IMR-90 (cell line): Measurements from ENCODE around the gene LZTFL1. TPM values are rescaled to one million over a fixed set of nuclear protein-coding genes. Genes with fewer than 3 reads are reported as not detected.

Source experiments
- ATAC-seq: fragments of 200-7000 bp; cut with Tn5 transposase; 2 replicates; pipeline ENCODE4 v1.9.1; 2020; ENCODE audit warnings: low read depth, mild to moderate bottlenecking, moderate library complexity
- BruUV-seq: library from RNA; stranded (reverse); fragments of 400-500 nt; replicated peaks from 2 replicates; lab custom pipeline; 2021; lab: Mats Ljungman, UMichigan
- CTCF ChIA-PET: fragments of 300-600 bp; formaldehyde crosslinking; extraction: SDS; loops from one replicate; lab custom pipeline; 2021; ENCODE audit warnings: antibody characterized with exemption; lab: Yijun Ruan, JAX
- POLR2A ChIA-PET: fragments of 300-600 bp; sonication (Branson Sonifier 250); formaldehyde crosslinking; loops from one replicate; lab custom pipeline; 2022; ENCODE audit warnings: antibody characterized with exemption; ENCODE audit not compliant: unreplicated experiment; lab: Charles Lee
- DNase-seq: peaks from one replicate; pipeline ENCODE4 v3.0.0; 2013
- H2AFZ ChIP-seq: replicated peaks from 2 replicates; pipeline ENCODE3; 2013; ENCODE audit warnings: low read length, mild to moderate bottlenecking; ENCODE audit not compliant: poor library complexity
- H2AK5ac ChIP-seq: 2 replicates; pipeline ENCODE4 v1.6.1; 2013; ENCODE audit warnings: low read depth, low read length, inconsistent platforms
- H2AK9ac ChIP-seq: replicated peaks from 2 replicates; pipeline ENCODE3; 2013; ENCODE audit warnings: mild to moderate bottlenecking, low read depth, low read length, moderate library complexity; ENCODE audit not compliant: poor library complexity
- H2BK120ac ChIP-seq: 2 replicates; pipeline ENCODE4 v1.6.1; 2013; ENCODE audit warnings: low read depth, low read length, inconsistent platforms
- H2BK15ac ChIP-seq: 3 replicates; pipeline ENCODE4 v1.6.1; 2013; ENCODE audit warnings: low read depth, low read length, inconsistent platforms
- H2BK20ac ChIP-seq: 2 replicates; pipeline ENCODE4 v1.6.1; 2013; ENCODE audit warnings: low read depth, mild to moderate bottlenecking, inconsistent platforms, low read length, moderate library complexity
- H2BK5ac ChIP-seq: 2 replicates; pipeline ENCODE4 v1.6.1; 2013; ENCODE audit warnings: mild to moderate bottlenecking, low read depth, low read length, inconsistent platforms; ENCODE audit not compliant: poor library complexity, severe bottlenecking
- H3K14ac ChIP-seq: replicated peaks from 2 replicates; pipeline ENCODE4 v1.6.1; 2013; ENCODE audit warnings: low read depth, low read length, inconsistent platforms
- H3K18ac ChIP-seq: 2 replicates; pipeline ENCODE4 v1.6.1; 2013; ENCODE audit warnings: low read depth, low read length, control low read depth
- H3K23ac ChIP-seq: 2 replicates; pipeline ENCODE4 v1.6.1; 2013; ENCODE audit warnings: low read depth, low read length, inconsistent platforms
- H3K27ac ChIP-seq: 2 replicates; pipeline ENCODE4 v1.5.1; 2013; ENCODE audit warnings: mild to moderate bottlenecking, control low read depth, low read length; ENCODE audit not compliant: insufficient read depth
- H3K27me3 ChIP-seq: 2 replicates; pipeline ENCODE4 v1.6.1; 2013; ENCODE audit warnings: low read length; ENCODE audit not compliant: control insufficient read depth, insufficient read depth
- H3K36me3 ChIP-seq: 2 replicates; pipeline ENCODE4 v1.6.1; 2013; ENCODE audit warnings: low read length, mixed read lengths; ENCODE audit not compliant: control insufficient read depth, insufficient read depth
- H3K4ac ChIP-seq: 2 replicates; pipeline ENCODE4 v1.6.1; 2013; ENCODE audit warnings: low read depth, low read length, inconsistent platforms
- H3K4me1 ChIP-seq: 2 replicates; pipeline ENCODE4 v1.6.1; 2013; ENCODE audit warnings: low read length, mixed read lengths; ENCODE audit not compliant: control insufficient read depth, insufficient read depth
- H3K4me2 ChIP-seq: 2 replicates; pipeline ENCODE4 v1.6.1; 2013; ENCODE audit warnings: low read depth, mild to moderate bottlenecking, control low read depth, low read length, moderate library complexity
- H3K4me3 ChIP-seq: 2 replicates; pipeline ENCODE4 v1.5.1; 2013; ENCODE audit warnings: low read depth, mild to moderate bottlenecking, control low read depth, low read length, moderate library complexity; ENCODE audit not compliant: insufficient read depth
- H3K56ac ChIP-seq: 2 replicates; pipeline ENCODE4 v1.6.1; 2013; ENCODE audit warnings: low read length, inconsistent platforms; ENCODE audit not compliant: insufficient read depth; ENCODE audit errors: extremely low read depth
- H3K79me1 ChIP-seq, 2 experiments: 2 replicates each; pipeline ENCODE4 v1.6.1; 2013; ENCODE audit warnings: low read length in 2 of 2, inconsistent platforms in 1 of 2, low read depth in 1 of 2
- H3K9ac ChIP-seq: 2 replicates; pipeline ENCODE4 v1.6.1; 2013; ENCODE audit warnings: low read depth, low read length, control low read depth
- H3K9me1 ChIP-seq: 2 replicates; pipeline ENCODE4 v1.6.1; 2013; ENCODE audit warnings: low read length, inconsistent platforms; ENCODE audit not compliant: insufficient read depth
- H3K9me3 ChIP-seq: 2 replicates; pipeline ENCODE4 v1.6.1; 2013; ENCODE audit warnings: low read length; ENCODE audit not compliant: control insufficient read depth, insufficient read depth
- H4K20me1 ChIP-seq: 2 replicates; pipeline ENCODE4 v1.6.1; 2013; ENCODE audit warnings: low read length, inconsistent platforms; ENCODE audit not compliant: insufficient read depth
- H4K5ac ChIP-seq: 2 replicates; pipeline ENCODE4 v1.6.1; 2013; ENCODE audit warnings: mild to moderate bottlenecking, low read depth, low read length, control low read depth
- H4K8ac ChIP-seq, 2 experiments: 2 replicates each; pipeline ENCODE4 v1.6.1; 2013; ENCODE audit warnings: low read depth in 2 of 2, low read length in 2 of 2, control low read depth in 1 of 2, inconsistent platforms in 1 of 2
- H4K91ac ChIP-seq: 2 replicates; pipeline ENCODE4 v1.6.1; 2013; ENCODE audit warnings: low read depth, low read length, inconsistent platforms; ENCODE audit not compliant: insufficient read depth
- CHD1 ChIP-seq: IDR thresholded peaks from 2 replicates; pipeline ENCODE4 v1.6.1; 2012; ENCODE audit warnings: low read depth, low read length, improper control_type of control experiment
- MXI1 ChIP-seq: IDR thresholded peaks from 2 replicates; pipeline ENCODE4 v1.6.1; 2012; ENCODE audit warnings: low read depth, mild to moderate bottlenecking, low read length, moderate library complexity, borderline replicate concordance
- NFE2L2 ChIP-seq: fragments of 150-350 bp; IDR thresholded peaks from 2 replicates; pipeline ENCODE4 v1.6.1; 2016; ENCODE audit warnings: low read depth, mild to moderate bottlenecking, low read length
- POLR2A ChIP-seq: IDR thresholded peaks from 2 replicates; pipeline ENCODE4 v1.6.1; 2012; ENCODE audit warnings: mild to moderate bottlenecking, low read depth, low read length
- RFX5 ChIP-seq: IDR thresholded peaks from 2 replicates; pipeline ENCODE4 v1.8.0; 2012; ENCODE audit warnings: low read depth, mild to moderate bottlenecking, low read length, moderate library complexity
- WGBS, 2 experiments: methylation state at CpG; one replicate each; pipeline versions ENCODE4 v1.1.5 to v1.1.7; 2013; ENCODE audit warnings: missing lambda C conversion rate in 2 of 2; ENCODE audit not compliant: insufficient read length in 1 of 2; ENCODE audit errors: extremely low coverage in 2 of 2; 5-methylcytosine and 5-hydroxymethylcytosine counted together
- dilution Hi-C: fragments of 300-500 bp; cut with HindIII; formaldehyde crosslinking; loops from one replicate; pipeline ENCODE4 v1.14.3; 2018; ENCODE audit warnings: low sequenced_read_pairs; ENCODE audit not compliant: unreplicated experiment
- in situ Hi-C: fragments of 300-500 bp; cut with MboI; formaldehyde crosslinking; loops from 3 replicates; pipeline ENCODE4 v1.14.3; 2019; ENCODE audit warnings: low sequenced_read_pairs, inconsistent platforms, mixed read lengths
- intact Hi-C: fragments of 100-400 bp; cut with micrococcal nuclease; formaldehyde crosslinking; loops from 2 replicates; pipeline ENCODE4 v1.10.0; 2022
- polyA plus RNA-seq, 3 experiments: library from polyadenylated mRNA; depleted of rRNA; stranded (reverse); fragments of >200 nt; gene quantifications; 2 replicates each; pipeline ENCODE4 v1.2.3, GENCODE V29; 2012; ENCODE audit warnings: low replicate concordance in 1 of 3
- total RNA-seq: library from RNA; depleted of rRNA; stranded (reverse); fragments of >200 nt; gene quantifications from 2 replicates; pipeline ENCODE4 v1.2.3, GENCODE V29; 2012

LZTFL1 gene
- total and polyA plus RNA-seq, 2 of the 4 experiments (the other 2 are of a cell fraction): 10.3 to 10.4 TPM

GRCh38 chr3:45799586-45799985 is 42.3 kb downstream of the LZTFL1 start:
- dilution Hi-C loops: no loop called here

More at GRCh38 chr3:45799586-45799985, 42.3 kb downstream of the LZTFL1 start:
- no peak overlapping the region for H2BK120ac ChIP-seq
- peaks cover 68% of the 10 kb centered on the region for H3K27me3 ChIP-seq
- no peak overlapping the region for H2AK9ac ChIP-seq
- no peak overlapping the region for H4K8ac ChIP-seq
- no peak overlapping the region for H3K18ac ChIP-seq
- POLR2A ChIA-PET: no interaction called here
- no peaks in the 10 kb centered on the region for H3K36me3 ChIP-seq
- in situ Hi-C loops: no loop called here
- H3K4me3 ChIP-seq: no peak overlapping the region
- no peak overlapping the region for H2BK15ac ChIP-seq
- no peak overlapping the region for H3K4ac ChIP-seq
- no peak overlapping the region for H3K56ac ChIP-seq
- no peak for DNase-seq
- H3K23ac ChIP-seq: no peak overlapping the region
- H4K91ac ChIP-seq: no peak overlapping the region
- TF ChIP-seq RFX5 (no peak), POLR2A (no peak), MXI1 (no peak), NFE2L2 (no peak), CHD1 (no peak)
- no peak overlapping the region for H2AFZ ChIP-seq
- no peak overlapping the region for H3K9ac ChIP-seq
- H3K4me2 ChIP-seq: no peak overlapping the region
- no peak overlapping the region for H4K5ac ChIP-seq
- H4K20me1 ChIP-seq: no peaks in the 10 kb centered on the region; the same call in none of the 2 replicates
- peaks cover 3% of the 10 kb centered on the region; the same call in 1 of the 2 replicates for H3K9me3 ChIP-seq
- no peak overlapping the region for H3K14ac ChIP-seq
- intact Hi-C loops: no loop called here
- H3K79me1 ChIP-seq: no peaks in the 10 kb centered on the region
- H2AK5ac ChIP-seq: no peak overlapping the region
- 100% methylated on average over 1 of the region's 2 CpGs; no CpG with 5 or more reads in 1 of the 2 experiments for WGBS, 2 experiments
- H3K4me1 ChIP-seq: peaks cover 5% of the 10 kb centered on the region; the same call in 1 of the 2 replicates
- no peak overlapping the region for H3K27ac ChIP-seq
- CTCF ChIA-PET: no interaction called here
- BruUV-seq: no TSS peak
- no peak overlapping the region for H2BK5ac ChIP-seq
- no peak for ATAC-seq
- H3K9me1 ChIP-seq: no peaks in the 10 kb centered on the region
- no peak overlapping the region for H2BK20ac ChIP-seq
